Stomach (tissue), 9 donors: Measurements from ENCODE around the gene ZNF775. TPM values are rescaled to one million over a fixed set of nuclear protein-coding genes. Genes with fewer than 3 reads are reported as not detected.

ENCODE experiments used
- DNase-seq, 2 donors: peaks; one replicate each; pipeline versions ENCODE4 v3.0.0 to v3.0.0-alpha.2; 2013 to 2019
- H3K27ac ChIP-seq, 5 donors: fragments of 200-600 bp in 4 of 5; sonication (generic) in 4 of 5; one replicate each; pipeline ENCODE4 v1.5.1; 2013 to 2019; ENCODE audit warnings: mild to moderate bottlenecking in 1 of 5, moderate library complexity in 1 of 5
- H3K27me3 ChIP-seq, 3 donors: fragments of 200-600 bp; sonication (generic); one replicate each; pipeline ENCODE4 v1.5.1; 2017 to 2019; ENCODE audit warnings: mixed run types in 1 of 3
- H3K36me3 ChIP-seq, 4 donors: fragments of 200-600 bp; sonication (generic); 1 replicate in 3 of 4; 2 replicates in 1 of 4; pipeline ENCODE4 v1.5.1; 2016 to 2019
- H3K4me1 ChIP-seq, 4 donors: fragments of 200-600 bp; sonication (generic); one replicate each; pipeline ENCODE4 v1.5.1; 2016 to 2019
- H3K4me3 ChIP-seq, 4 donors: fragments of 200-600 bp; sonication (generic) in 3 of 4; one replicate each; pipeline ENCODE4 v1.5.1; 2016 to 2019; ENCODE audit warnings: mild to moderate bottlenecking in 1 of 4
- H3K9me3 ChIP-seq, 4 donors: fragments of 200-600 bp; sonication (generic); one replicate each; pipeline ENCODE4 v1.5.1; 2016 to 2019
- EP300 ChIP-seq: sonication (generic); formaldehyde crosslinking; IDR thresholded peaks from one replicate; pipeline ENCODE4 v1.6.1; 2017; ENCODE audit warnings: antibody characterized with exemption
- POLR2A ChIP-seq, 4 donors: fragments of 450-650 bp; IDR thresholded peaks; one replicate each; pipeline ENCODE4 v1.6.1; 2016; ENCODE audit warnings: antibody characterized with exemption in 4 of 4, control low read depth in 2 of 4, mild to moderate bottlenecking in 1 of 4, moderate library complexity in 1 of 4
- POLR2AphosphoS5 ChIP-seq, 3 donors: sonication (generic); formaldehyde crosslinking; IDR thresholded peaks; one replicate each; pipeline ENCODE4 v1.6.1; 2016; ENCODE audit warnings: antibody characterized with exemption in 3 of 3
- WGBS, 5 donors: extraction: QIAGEN DNeasy Blood & Tissue Kit in 3 of 5; methylation state at CpG; one replicate each; pipeline versions ENCODE4 v1.1.5 to v1.1.7; 2013 to 2018; 5-methylcytosine and 5-hydroxymethylcytosine counted together
- intact Hi-C: fragments of 100-400 bp; cut with DNase I; formaldehyde crosslinking; loops from one replicate; pipeline ENCODE4 v1.15.1; 2023; ENCODE audit warnings: low total_unique reads
- polyA plus RNA-seq, 3 donors: library from polyadenylated mRNA; stranded (reverse); fragments of 200-250 nt; gene quantifications; one replicate each; pipeline ENCODE4 v1.2.3, GENCODE V29; 2013
- total RNA-seq, 5 donors: library from RNA; depleted of rRNA; stranded (reverse); fragments of >200 nt; gene quantifications; one replicate each; pipeline versions ENCODE4 v1.1.0 to v1.2.3, GENCODE V29; 2014 to 2016
- TF ChIP-seq, protein P1 (sequence below), 7 experiments: fragments of 450-650 bp in 4 of 7; fragments of 200-600 bp in 3 of 7; sonication (generic) in 3 of 7; IDR thresholded peaks; one replicate each; pipeline ENCODE4 v1.5.1; 2016 to 2019; ENCODE audit warnings: antibody characterized with exemption in 7 of 7, control low read depth in 2 of 7, mild to moderate bottlenecking in 1 of 7
- donor health status: healthy with polysubstance abuse.
- donor health status: Bipolar disorder and iron deficiency.
- donor health status: healthy.

Gene ZNF775
- total and polyA plus RNA-seq, 8 donors, result 1.8 to 17.0 (median 2.5) TPM; not detected in 2

DNA sequence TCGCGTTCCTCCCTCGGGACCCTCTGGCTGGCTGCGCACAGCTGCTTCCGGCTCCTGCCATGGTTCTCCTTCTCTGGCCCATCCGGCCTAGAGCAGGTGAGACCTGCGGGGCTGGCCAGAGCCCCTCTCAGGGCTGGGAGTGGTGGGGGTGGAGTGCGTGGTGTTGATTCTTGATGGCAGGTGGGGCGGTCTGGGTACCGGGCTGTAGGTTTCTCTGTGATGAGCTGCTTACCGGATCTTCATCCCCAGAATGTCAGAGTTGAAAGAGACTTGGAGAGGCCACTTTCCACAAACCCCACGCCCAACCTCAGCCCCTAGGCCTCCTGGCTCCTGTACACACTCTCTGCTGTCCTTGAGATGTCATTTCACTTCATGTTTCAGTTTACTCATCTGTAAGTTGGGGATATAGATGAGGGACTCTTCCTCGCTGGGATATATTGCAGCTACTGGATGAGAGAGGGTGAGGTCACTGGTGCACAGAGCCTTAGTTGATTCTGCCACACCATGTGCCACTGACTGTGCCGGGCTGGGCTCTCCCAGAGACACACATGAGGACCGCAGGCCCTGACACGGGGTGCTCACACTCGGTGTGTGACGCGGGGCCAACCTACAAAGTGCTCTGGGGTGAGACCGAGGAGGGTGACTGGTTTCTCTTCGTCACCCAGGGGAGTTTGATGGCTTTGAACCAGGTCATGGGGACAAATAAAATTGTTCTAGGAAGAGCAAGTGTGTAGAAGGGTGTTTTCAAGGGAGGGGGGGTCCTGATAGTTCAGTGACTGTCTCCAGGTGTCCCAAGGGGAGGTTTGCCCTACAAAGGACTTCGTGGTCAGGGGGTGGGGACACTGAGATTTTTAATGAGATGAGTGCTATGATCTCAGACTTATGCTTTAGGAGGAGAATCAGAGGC, 29.5 kb downstream of the ZNF775 start:
- no peaks in the 10 kb centered on the region for H3K27me3 ChIP-seq
- 85 to 93% (median 91%) methylated on average over 17 to 22 of the region's 22 CpGs for WGBS, 5 donors
- DNase-seq, result no peak
- peak overlapping the region in 3 of 5 donors; percentile 25 to 98 (median 32) for H3K27ac ChIP-seq
- H3K4me1 ChIP-seq, result peaks cover 28 to 41% (median 35%) of the 10 kb centered on the region in 4 donors
- H3K9me3 ChIP-seq, result no peaks in the 10 kb centered on the region
- no peak overlapping the region for H3K4me3 ChIP-seq
- TF ChIP-seq EP300 (no peak), POLR2A (IDR thresholded peaks at IDR 0.05) (no peak), POLR2AphosphoS5 (IDR thresholded peaks at IDR 0.05) (no peak)
- TF ChIP-seq, protein P1, sequence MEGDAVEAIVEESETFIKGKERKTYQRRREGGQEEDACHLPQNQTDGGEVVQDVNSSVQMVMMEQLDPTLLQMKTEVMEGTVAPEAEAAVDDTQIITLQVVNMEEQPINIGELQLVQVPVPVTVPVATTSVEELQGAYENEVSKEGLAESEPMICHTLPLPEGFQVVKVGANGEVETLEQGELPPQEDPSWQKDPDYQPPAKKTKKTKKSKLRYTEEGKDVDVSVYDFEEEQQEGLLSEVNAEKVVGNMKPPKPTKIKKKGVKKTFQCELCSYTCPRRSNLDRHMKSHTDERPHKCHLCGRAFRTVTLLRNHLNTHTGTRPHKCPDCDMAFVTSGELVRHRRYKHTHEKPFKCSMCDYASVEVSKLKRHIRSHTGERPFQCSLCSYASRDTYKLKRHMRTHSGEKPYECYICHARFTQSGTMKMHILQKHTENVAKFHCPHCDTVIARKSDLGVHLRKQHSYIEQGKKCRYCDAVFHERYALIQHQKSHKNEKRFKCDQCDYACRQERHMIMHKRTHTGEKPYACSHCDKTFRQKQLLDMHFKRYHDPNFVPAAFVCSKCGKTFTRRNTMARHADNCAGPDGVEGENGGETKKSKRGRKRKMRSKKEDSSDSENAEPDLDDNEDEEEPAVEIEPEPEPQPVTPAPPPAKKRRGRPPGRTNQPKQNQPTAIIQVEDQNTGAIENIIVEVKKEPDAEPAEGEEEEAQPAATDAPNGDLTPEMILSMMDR (IDR thresholded peaks at IDR 0.05), result no peak
- intact Hi-C loops, result no loop called here
- H3K36me3 ChIP-seq, result peaks cover 6 to 51% (median 38%) of the 10 kb centered on the region in 4 donors

DNA sequence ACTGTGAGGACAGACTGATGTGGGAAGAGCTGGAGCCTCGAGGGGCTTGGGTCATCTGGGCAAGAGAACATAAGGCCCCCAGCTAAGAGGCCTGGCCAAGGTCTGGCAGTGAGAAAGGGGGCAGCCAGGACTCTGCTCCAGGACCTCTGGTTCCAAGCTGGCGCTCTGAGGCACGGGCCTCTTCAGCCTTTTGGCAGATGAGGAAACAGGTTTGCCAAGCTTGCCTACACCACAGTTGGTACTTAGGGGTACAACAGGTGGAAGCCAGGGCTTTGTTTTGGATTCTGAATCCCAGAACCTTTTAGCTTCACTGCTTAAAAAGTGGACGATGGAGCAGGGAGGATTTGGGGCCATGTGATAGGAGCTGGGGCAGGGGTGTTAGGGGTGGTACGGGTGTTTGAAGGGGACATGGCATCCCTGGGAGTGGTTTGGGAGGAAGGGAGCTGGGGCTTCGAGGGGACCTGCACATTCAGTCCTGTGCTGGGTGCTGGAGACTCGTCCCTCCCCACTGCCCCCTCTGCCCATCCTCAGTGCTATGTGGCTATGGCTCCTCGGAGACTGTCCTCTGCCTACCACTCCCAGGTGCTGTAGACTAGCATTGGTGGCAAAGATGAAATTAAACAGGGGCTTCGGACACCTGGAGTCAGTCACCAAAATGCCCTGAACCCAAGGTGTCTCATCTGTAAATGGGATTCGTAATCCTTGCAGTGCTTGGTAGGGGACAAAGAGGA, 30.3 kb downstream of the ZNF775 start:
- Histone ChIP-seq H3K27me3 (no peaks in the 10 kb centered on the region), H3K4me3 (no peak overlapping the region), H3K36me3 (peaks cover 6 to 51% (median 38%) of the 10 kb centered on the region in 4 donors), H3K27ac (peak overlapping the region in 2 of 5 donors; percentile 32 to 98), H3K4me1 (peaks cover 20 to 33% (median 27%) of the 10 kb centered on the region in 4 donors), H3K9me3 (no peaks in the 10 kb centered on the region)
- 73 to 80% (median 78%) methylated on average over 6 to 10 of the region's 10 CpGs for WGBS, 5 donors
- TF ChIP-seq, protein P1 (IDR thresholded peaks at IDR 0.05), result no peak
- TF ChIP-seq EP300 (no peak), POLR2AphosphoS5 (IDR thresholded peaks at IDR 0.05) (no peak), POLR2A (IDR thresholded peaks at IDR 0.05) (no peak)
- DNase-seq, result no peak
- intact Hi-C loops, result loop anchor here (10.0 kb wide), 1 partner anchor 45 kb away; the partner anchor contains the start of gene REPIN1

DNA sequence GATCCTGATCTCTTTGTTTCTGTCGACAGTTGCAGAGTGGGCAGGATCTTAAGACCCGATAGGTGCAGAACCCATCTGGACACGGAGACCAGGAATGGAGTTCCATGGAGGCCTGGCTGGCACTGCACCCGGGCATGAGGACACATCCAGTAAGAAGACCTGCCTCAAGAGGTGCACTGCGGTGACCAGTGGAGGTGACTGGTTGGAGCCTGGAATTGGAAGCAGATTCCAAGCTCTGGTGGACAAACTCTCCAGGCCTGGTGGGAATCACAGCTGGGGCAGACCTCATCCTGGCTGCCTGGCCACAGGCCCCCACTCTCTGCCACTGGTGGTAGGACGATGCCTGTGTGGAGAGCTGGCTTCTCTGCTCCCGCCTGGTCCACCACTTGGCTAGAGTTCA, 31.0 kb downstream of the ZNF775 start:
- intact Hi-C loops, result loop anchor here (10.0 kb wide), 1 partner anchor 45 kb away; the partner anchor contains the start of gene REPIN1

More for the DNA sequence above, 31.0 kb downstream of the ZNF775 start:
- no peaks in the 10 kb centered on the region for H3K9me3 ChIP-seq
- H3K27me3 ChIP-seq, result no peaks in the 10 kb centered on the region
- H3K36me3 ChIP-seq, result peaks cover 6 to 51% (median 38%) of the 10 kb centered on the region in 4 donors
- TF ChIP-seq EP300 (no peak), POLR2AphosphoS5 (IDR thresholded peaks at IDR 0.05) (no peak), POLR2A (IDR thresholded peaks at IDR 0.05) (no peak)
- TF ChIP-seq, protein P1 (IDR thresholded peaks at IDR 0.05), result no peak
- DNase-seq, result no peak
- WGBS, 5 donors, result 89 to 92% (median 92%) methylated on average over 7 of the region's 7 CpGs
- H3K27ac ChIP-seq, result peak overlapping the region in 1 of 5 donors; percentile 29
- peaks cover 17 to 29% (median 23%) of the 10 kb centered on the region in 4 donors for H3K4me1 ChIP-seq
- H3K4me3 ChIP-seq, result no peak overlapping the region
